Measurements from ENCODE around the gene ARID1B.

The ARID1B gene

DNA sequence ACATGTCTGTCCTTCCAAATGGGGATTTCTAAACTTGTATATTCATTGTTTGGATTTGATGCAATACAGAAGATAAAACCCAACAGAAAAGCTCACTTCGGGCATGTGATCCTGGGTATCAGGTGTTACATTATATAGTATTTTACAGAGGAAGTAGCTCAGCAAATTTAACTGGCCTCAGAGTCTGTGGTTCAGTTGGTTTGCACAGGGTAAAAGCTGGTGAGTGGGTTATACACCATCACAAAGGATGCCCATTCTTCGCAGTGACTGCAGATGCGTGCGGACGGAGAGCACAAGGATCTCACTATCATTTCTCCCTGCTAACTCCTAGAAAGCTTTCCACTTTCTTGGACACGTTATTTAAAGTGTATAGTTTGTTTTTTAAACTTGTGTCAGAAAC, 309.5 kb downstream of the ARID1B start:
- no peak for FAIRE-seq
- no peak for DNase-seq (ENCODE audit: insufficient read length, low spot score)

DNA sequence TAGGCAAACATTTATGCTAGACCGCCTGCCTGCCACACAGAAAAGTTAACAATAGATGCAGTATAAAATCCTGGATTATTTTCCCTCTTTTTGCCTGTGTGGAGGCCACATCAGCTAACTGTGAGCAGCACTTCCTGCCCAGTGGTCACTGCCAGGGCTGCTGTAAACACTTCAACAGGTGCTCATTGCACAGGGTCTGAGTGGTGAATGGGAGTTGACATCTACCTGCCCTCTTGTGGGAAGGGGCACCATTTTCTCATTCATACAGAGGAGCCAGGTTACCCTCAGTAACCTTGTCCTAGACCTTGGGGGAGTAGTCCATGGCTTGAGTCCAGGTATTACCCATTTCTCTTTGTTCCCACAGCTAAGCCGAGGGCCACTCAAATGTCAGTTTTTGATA, 310.8 kb downstream of the ARID1B start:
- FAIRE-seq, result no peak
- no peak for DNase-seq (ENCODE audit: insufficient read length, low spot score)

DNA sequence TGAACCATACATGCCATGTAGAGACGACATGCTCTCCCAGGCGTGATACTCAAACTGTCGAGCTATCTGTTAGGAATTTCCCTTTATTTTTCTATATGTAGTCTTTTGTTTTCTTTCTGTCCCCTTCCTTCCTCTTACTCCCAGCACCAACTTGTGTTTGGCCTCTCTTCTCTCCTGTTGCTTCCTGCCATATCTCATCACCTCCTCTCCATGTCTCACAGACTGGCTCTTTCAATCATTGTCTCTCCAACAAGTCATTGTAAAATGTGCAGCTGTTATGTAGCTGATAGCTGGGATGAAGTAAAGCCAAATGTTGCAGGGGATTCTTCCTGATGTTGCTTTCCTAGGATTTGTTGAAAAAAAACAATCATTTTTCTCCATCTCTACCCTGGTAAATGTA, 311.7 kb downstream of the ARID1B start:
- FAIRE-seq, result no peak
- no peak for DNase-seq (ENCODE audit: insufficient read length, low spot score)

DNA sequence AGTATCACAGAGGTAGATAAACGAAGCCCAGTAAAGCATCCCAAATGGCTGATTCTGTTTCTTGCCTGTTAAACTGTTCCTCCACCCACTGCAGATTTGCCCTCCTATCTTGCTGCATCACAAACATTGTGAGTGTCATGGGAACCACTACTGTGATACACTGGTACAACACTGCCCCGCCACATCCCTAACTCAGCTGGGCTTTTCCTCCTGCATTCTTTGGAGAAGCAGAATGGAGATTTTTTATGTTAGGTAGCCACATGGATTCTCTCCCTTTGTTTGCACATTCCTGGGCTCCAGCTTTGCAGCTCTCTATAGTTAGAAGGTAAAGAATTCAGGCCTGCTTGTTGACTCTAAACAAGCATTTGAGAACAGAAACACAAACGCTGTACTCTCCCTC, 312.1 kb downstream of the ARID1B start:
- DNase-seq (ENCODE audit: insufficient read length, low spot score) (no peak), FAIRE-seq (no peak)

DNA sequence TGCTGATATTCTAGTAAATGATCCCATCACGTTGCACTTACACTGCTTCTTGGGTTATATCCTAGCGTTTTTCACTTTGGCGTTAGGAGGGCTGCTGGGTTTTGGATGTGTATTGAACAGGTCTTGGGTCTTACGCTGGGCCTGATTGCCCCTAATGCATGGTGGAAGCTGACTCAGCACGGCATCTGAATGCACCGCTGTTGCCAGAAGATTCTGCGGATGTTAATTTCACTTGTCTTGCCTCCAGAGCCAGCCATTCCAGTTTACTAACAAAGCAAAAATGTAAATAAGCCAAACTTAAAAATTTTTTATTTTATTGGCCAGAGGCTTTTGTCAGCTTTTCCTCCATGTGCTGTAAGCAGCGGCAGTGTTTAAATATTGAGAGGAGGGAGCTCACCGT, 312.7 kb downstream of the ARID1B start:
- no peak for DNase-seq (ENCODE audit: insufficient read length, low spot score)
- FAIRE-seq, result no peak

DNA sequence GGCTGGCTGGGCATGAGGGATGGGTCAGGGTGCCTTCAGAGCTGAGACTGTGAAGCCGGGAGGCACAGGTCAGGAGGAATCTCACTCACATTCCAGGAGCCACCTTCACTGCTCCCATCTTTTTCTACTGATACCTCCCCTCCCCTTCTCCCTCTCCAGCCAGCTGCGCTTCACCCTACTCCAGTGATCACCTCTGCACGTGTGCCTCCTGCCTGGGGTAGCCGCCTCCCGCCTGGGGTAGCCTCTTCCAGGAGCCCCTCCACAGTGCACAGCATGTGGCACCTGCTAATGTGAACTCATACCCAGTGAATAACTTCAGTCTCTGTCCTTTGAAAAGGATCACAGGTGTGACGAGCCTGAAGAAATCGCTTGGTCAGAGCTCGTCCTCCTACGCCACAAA, 313.6 kb downstream of the ARID1B start:
- FAIRE-seq, result no peak

DNA sequence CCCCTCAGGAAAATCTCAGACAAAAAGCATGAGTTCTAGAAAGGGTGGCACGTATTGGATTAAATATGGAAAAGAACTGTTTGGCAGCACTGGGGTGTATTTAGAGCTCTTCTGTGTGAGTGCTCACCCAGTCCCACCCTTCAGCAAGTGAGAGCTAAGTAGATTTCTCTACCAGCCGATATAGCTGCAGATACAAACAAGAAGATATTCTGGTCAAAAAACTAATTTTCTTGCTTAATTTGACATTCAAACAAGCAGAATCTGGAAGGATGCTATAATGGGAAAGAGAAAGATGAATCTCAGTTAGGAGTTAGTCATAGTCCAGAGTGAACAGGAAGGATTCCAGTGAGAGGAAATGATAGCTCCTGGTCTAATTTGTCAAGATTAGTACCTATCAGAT, 314.1 kb downstream of the ARID1B start:
- DNase-seq (ENCODE audit: insufficient read length, low spot score) (no peak), FAIRE-seq (no peak)

More for the DNA sequence above, 313.6 kb downstream of the ARID1B start:
- no peak for DNase-seq (ENCODE audit: insufficient read length, low spot score)

DNA sequence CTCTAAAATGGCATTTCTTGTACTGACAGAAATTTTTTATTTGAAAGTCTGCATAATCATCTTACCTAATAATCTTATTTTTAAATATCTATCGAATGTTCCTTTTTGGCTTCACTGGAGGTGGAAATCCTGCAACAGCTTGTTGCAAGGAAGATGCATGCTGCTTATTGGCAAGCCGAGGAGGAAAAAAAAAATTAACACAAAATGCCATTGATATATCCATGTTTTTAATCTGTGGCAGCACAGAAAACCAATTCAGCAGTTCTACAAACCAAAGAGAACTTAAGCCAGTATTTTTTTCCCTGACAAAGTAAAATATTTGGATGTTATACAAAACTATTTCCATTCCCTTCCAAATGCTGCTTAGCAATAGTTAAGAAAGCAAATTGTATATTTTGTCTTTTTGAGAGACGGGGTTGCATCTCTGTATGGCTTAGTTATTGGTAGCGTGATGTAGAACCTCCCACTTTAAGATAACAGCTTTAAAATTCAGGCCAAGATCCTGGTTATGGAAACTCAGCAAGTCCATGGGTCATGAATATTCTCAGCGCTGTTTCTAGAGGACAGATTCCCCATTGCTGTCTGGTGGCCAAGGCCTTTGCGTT, 314.8 kb downstream of the ARID1B start:
- DNase-seq (ENCODE audit: insufficient read length, low spot score), result no peak
- FAIRE-seq, result no peak

DNA sequence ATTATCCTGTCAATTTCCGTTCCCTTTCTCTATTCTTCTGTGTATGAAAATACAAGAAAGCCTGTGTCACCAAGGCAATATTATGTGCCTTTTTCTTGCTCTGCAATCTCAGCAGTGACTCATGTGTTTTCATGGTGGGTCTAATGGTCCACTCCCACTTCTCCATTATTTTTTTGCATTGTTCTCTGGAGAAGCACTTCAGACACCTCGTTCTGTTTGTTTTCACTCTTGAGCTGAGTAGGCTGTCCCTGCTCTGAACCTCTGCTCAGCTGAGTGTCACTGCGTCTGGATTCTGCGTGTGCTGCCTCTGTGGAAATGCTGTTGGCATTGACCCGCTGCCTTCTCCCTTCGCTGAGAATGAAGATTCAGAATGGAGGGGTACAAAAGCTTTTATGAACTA, 315.6 kb downstream of the ARID1B start:
- DNase-seq (ENCODE audit: insufficient read length, low spot score) (no peak), FAIRE-seq (no peak)

DNA sequence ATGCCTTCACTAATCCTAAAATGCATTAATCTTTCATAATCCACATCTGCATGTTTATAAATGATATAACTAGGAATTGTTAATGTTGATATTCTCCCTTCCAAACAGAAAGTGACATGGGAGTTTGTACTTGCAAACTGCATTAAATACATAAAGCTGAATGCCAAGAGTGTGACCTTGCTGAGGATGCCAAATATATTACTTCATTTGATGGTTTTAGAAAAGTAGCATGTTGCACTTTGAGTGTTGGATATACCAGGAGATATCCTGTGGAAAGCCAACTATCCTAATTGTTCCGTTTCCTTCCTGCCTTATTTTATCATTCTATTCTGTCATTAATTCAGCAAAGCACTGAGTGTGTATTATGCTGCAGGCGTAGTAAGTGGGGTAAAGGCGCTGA, 316.4 kb downstream of the ARID1B start:
- FAIRE-seq, result no peak
- DNase-seq (ENCODE audit: insufficient read length, low spot score), result no peak

DNA sequence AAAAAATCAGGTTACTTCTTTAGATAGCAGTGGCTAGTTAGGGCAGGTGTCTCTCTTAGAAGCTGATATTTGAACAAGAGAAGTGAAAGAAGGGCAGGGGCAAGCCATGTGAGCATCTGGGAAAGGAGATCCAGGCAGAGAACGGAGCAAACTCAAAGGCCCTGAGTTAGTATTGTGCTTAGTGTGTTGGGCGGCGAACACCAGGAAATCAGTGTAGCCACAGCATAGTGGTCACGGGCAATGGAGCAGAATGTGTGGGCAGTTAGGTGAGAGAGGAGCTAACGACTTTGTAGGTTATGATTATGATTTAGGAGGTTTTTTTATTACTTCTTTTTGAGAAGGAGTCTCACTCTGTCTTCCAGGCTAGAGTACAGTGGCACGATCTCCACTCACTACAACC, 316.9 kb downstream of the ARID1B start:
- FAIRE-seq, result no peak
- DNase-seq (ENCODE audit: insufficient read length, low spot score), result no peak

DNA sequence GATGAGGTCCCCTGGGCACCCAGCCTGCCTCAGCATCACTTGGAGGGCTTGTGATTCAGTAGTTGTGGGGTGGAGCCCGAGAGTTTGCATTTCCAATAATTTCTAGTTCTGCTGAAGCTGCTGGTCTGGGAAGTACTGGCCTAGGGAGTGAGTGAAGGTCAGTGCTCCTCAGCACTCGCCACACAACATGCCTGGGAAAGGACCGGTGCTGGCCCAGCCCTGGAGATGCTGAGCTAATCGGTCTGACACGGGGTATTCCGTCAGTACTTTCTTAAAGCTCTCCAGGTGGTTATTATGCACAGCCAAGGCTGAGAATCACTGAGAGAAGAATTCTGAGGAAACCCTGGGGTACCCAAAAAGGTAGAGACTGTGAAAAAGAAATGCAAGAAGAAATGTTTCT, 317.9 kb downstream of the ARID1B start:
- DNase-seq (ENCODE audit: insufficient read length, low spot score) (no peak), FAIRE-seq (no peak)

DNA sequence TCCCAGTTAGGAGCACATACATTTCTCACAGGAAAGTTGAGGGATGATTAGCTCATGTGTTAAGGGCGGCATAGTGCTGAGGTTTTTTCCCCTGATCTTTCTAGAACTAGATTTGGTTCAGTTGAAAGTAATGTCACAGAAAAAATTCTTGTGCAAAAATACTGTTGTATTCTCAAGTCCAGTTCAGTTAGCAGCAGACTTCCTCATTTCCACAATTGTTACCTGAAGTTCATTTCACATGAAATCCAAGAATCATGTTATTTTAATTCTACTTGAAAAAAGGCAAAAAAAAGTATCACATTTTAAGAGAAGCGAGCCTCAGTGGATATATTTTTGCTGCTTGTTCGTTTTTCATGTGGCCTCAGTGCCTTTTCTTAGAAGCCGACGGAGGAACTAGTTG, 318.4 kb downstream of the ARID1B start:
- DNase-seq (ENCODE audit: insufficient read length, low spot score) (no peak), FAIRE-seq (no peak)

DNA sequence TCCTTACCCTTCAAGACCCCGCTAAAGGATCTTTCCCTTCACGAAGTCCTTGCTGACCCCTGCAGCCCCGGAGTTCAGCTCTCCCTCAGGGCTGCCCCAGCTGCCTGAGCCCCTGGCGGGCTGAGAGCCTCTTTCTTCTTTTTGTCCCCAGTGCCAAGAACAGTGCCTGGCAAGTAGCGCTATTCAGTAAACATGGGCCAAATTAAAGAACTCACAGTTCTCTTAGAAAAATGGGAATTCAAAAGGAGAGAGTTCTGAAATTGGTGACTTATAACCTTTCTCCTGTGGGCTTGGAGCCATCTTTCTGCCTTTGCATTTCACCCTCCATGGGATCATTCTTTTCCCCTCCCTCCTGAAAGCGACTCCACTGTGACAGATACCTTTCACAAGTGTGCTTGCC, 318.9 kb downstream of the ARID1B start:
- DNase-seq (ENCODE audit: insufficient read length, low spot score) (no peak), FAIRE-seq (no peak)

DNA sequence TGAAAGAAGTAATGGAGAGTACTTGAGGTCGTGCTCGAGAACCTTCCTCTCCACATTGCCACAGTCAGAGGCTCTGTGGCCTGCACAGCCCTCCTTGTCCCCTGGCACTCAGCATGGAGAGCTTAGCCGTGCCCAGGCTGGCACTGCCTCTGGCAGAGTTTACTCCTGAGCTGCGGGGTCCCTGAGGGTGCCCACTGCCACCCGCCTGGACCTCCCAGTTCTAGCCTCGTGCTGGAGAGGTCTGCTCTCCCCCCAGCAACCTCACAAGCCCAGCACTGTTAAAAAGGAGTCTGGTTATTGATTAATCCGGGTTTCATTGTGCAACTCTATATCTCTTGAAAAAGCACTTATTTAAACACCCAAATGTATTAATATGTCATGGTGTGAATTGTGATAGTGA, 319.3 kb downstream of the ARID1B start:
- DNase-seq (ENCODE audit: insufficient read length, low spot score) (no peak), FAIRE-seq (no peak)

DNA sequence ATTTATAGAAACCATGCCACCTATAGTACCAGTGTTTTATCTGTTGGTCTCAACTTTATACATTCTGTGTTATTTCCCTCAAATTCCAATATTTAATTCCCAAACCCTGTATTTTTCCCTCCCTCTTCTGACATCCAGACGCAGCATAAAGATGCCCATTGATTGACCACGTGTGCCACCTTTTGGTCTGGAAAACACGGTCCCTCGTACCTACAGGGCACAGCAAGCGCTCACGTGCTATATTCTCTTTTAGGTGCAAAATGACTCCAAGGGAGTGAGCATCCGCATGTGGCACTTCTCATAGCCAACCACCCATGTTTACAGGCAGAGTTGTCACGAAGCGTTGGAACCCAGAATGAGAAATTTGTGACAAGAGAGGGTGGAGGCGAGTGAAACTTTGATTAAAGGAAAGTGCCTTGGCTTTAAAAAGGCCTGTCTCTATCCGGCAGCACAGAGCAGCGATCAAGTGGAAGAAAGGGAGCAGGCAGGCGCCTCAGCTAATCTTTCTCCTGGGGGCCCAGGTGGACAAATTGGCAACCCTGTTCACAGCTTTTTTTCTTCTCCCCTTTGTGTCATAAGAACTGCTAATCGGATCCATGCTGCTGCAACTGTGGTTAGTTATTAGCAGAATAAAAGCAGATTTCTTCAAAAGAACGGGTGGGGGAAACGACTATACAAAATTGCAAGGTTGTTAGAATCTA, 320.2 kb downstream of the ARID1B start:
- FAIRE-seq, result no peak

DNA sequence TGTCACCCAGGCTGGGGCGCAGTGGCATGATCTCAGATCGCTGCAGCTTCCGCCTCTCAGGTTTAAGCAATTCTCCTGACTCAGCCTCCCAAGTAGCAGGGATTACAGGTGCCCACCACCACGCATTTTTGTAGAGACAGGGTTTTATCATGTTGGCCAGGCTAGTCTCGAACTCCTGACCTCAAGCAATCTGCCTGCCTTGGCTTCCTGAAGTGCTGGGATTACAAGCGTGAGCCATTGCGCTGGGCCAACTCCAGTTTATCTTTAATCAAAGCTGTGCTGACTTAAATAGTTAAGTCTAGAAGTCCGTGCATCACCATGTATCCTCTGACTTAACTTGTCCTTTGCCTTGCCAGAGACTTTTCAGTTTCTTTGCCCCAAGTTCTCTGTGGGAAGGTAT, 321.8 kb downstream of the ARID1B start:
- FAIRE-seq, result no peak
- no peak for DNase-seq (ENCODE audit: insufficient read length, low spot score)

More for the DNA sequence above, 320.2 kb downstream of the ARID1B start:
- DNase-seq (ENCODE audit: insufficient read length, low spot score), result no peak

DNA sequence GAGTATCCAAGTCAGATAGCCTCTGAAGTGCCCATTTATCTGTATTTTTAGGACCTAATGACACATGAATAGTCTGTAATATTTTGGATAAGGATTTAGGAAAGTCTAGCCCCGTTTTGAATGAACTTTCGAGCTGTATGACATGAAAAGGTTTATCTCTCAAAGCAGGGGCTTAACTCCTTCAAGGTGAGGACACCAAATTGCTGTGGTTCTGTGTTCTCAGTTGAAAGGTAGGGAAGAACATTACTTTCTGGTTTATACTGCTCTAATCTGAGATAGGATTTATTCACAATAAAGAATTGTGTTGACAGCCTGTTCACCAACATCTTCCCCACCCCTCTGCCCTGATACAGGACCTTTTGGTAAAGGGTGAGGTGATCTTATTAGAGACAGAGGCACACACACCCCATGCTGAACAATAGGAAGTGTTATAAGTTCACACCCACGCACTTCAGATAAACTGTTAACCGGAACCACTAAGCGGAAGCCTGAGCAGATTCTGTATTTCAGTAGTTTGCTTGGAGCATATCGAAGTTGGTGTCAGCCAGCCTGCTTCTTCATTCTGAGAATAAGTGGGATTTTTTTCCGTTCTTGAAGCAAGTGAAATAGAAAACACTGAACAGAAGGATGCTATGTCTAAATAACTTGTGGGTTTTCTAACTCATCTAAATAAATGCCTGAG, 322.9 kb downstream of the ARID1B start:
- DNase-seq (ENCODE audit: insufficient read length, low spot score) (no peak), FAIRE-seq (no peak)

DNA sequence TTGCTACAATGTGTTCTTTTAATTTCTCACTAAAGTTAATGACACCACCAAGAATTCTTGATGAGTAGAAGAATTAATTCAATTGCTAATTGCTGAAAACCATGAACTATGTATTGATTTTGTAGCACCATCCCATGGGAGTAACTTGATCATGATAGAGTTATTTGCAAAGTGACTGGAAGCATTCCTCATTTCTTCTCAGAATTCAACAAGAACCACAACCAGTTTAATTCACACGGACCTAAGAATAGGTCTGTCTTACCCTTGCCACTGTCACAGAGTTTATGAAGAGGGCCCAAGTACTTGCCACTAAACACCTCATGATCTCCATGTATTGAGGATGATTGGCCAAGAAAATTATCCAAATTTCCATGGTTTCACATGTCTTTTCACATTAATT, 324.0 kb downstream of the ARID1B start:
- DNase-seq (ENCODE audit: insufficient read length, low spot score), result no peak
- FAIRE-seq, result no peak

DNA sequence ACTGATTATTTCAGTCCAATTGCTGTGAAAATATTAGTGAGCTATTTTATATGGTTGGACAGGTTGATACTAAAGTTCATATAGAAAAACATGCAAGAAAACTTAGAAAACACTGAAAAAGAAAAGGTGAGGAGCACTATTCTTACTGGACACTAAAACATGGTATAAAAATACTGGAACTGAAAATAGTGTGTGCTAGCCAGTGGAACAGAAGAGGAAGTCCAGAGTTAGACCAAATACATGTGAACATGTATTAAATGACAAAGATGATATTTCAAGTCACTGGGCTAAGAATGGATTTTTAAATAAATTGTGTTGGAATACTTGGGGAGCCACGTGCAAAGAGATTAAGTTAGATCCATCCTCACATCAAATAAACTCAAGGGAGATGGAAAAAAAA, 327.6 kb downstream of the ARID1B start:
- no peak for FAIRE-seq

DNA sequence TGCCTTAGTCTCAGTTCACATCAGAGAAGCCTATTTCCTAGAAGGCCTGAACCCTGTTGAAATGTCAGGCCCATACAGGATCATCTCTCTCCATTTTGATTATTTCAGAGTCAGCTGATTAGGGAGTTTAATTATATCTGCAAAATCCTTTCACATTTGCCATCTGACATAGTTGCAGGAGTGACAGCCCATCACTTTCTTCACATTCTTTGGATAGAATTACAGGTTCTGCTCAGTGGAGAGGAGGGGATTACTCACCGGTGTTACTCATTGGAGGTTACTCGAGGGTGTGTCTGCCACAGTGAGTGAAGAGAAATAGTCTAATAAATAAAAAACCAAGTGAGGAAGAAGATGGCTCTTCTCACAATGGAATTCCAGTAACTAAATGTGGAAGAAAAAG, 329.3 kb downstream of the ARID1B start:
- no peak for FAIRE-seq

More for the DNA sequence above, 327.6 kb downstream of the ARID1B start:
- DNase-seq (ENCODE audit: insufficient read length, low spot score), result no peak

DNA sequence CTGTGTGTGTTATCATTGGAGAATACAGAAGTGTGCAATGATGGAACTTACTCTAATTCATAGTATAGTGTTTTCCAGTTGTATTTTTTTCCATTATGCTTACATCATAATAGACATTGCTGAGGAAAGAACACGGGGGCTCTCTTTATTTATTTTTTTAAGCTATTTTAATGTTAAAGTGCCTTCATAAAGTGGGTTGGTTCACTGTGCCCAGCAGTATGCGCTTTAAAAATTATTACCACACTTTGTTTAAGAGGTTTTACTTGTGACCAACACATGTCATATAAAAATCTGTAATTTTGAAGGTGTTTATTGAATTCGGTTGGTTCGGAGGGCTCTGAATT, 330.4 kb downstream of the ARID1B start:
- no peak for FAIRE-seq
- DNase-seq (ENCODE audit: insufficient read length, low spot score), result no peak

More for the DNA sequence above, 329.3 kb downstream of the ARID1B start:
- DNase-seq (ENCODE audit: insufficient read length, low spot score), result peak; percentile 68
